ENCODE results near the gene GOLGB1.

DNA sequence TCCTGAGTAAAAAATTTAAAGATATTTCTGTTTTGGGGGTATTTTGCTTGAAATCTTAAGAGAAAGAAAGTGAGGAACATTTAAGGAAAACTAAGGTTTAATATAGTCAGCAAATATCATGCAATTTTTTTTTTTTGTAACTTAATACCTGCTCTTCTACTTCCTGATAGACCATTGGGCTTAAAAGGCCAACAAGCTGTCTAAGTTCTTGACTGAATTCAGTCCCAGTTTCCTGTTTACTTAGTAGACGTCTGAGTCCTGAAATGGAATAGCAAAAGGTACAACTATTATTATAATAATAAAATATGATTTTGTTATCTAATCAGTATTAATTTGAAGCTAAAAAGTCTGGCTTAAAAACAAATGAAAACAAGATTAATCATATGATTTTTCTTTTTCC is 47.4 kb upstream of the GOLGB1 start:
- TF ChIP-seq, protein P1, sequence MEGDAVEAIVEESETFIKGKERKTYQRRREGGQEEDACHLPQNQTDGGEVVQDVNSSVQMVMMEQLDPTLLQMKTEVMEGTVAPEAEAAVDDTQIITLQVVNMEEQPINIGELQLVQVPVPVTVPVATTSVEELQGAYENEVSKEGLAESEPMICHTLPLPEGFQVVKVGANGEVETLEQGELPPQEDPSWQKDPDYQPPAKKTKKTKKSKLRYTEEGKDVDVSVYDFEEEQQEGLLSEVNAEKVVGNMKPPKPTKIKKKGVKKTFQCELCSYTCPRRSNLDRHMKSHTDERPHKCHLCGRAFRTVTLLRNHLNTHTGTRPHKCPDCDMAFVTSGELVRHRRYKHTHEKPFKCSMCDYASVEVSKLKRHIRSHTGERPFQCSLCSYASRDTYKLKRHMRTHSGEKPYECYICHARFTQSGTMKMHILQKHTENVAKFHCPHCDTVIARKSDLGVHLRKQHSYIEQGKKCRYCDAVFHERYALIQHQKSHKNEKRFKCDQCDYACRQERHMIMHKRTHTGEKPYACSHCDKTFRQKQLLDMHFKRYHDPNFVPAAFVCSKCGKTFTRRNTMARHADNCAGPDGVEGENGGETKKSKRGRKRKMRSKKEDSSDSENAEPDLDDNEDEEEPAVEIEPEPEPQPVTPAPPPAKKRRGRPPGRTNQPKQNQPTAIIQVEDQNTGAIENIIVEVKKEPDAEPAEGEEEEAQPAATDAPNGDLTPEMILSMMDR (IDR thresholded peaks at IDR 0.05 in 8 of 11, conservative IDR thresholded peaks at IDR 0.05 in 3 of 11), result no peak
- TF ChIP-seq POLR2A (IDR thresholded peaks at IDR 0.05) (no peak), POLR2AphosphoS5 (IDR thresholded peaks at IDR 0.05) (no peak)
